HEK293T (cell line): ENCODE results near the gene GBGT1.

Experiments used
- CTCF ChIA-PET: fragments of 350-600 bp; formaldehyde crosslinking; extraction: SDS; loops from one replicate; lab custom pipeline; 2021; ENCODE audit warnings: antibody characterized with exemption, inconsistent platforms; lab: Yijun Ruan, JAX
- POLR2A ChIA-PET: fragments of 350-600 bp; formaldehyde crosslinking; extraction: SDS; loops from one replicate; lab custom pipeline; 2020; ENCODE audit warnings: antibody characterized with exemption, inconsistent platforms; lab: Yijun Ruan, JAX
- DNase-seq: peaks from one replicate; pipeline ENCODE4 v3.0.0; 2012; ENCODE audit warnings: mixed read lengths; ENCODE audit errors: extremely low spot score
- ARNT ChIP-seq: fragments of 450-650 bp; IDR thresholded peaks from 2 replicates; pipeline ENCODE4 v1.6.1; 2017; ENCODE audit warnings: mild to moderate bottlenecking
- BHLHE40 ChIP-seq: fragments of 450-650 bp; IDR thresholded peaks from 2 replicates; pipeline ENCODE4 v1.6.1; 2016; ENCODE audit warnings: mild to moderate bottlenecking, moderate library complexity, borderline replicate concordance
- CTBP1 ChIP-seq: fragments of 450-650 bp; IDR thresholded peaks from 2 replicates; pipeline ENCODE4 v1.6.1; 2016; ENCODE audit warnings: borderline replicate concordance
- ELF4 ChIP-seq: fragments of 450-650 bp; IDR thresholded peaks from 2 replicates; pipeline ENCODE4 v1.6.1; 2017; ENCODE audit warnings: antibody characterized with exemption
- FOXA1 ChIP-seq: fragments of 450-650 bp; IDR thresholded peaks from 2 replicates; pipeline ENCODE4 v1.6.1; 2016; ENCODE audit warnings: mild to moderate bottlenecking
- FOXK2 ChIP-seq: fragments of 450-650 bp; IDR thresholded peaks from 2 replicates; pipeline ENCODE4 v1.6.1; 2016; ENCODE audit warnings: mild to moderate bottlenecking
- FOXM1 ChIP-seq: fragments of 450-650 bp; IDR thresholded peaks from 2 replicates; pipeline ENCODE4 v1.6.1; 2017; ENCODE audit warnings: mild to moderate bottlenecking, borderline replicate concordance
- HDGF ChIP-seq: fragments of 450-650 bp; IDR thresholded peaks from 2 replicates; pipeline ENCODE4 v1.6.1; 2017; ENCODE audit warnings: antibody characterized with exemption, borderline replicate concordance
- L3MBTL2 ChIP-seq: fragments of 450-650 bp; conservative IDR thresholded peaks from 2 replicates; pipeline ENCODE4 v1.6.1; 2016; ENCODE audit warnings: mild to moderate bottlenecking
- LEF1 ChIP-seq: fragments of 450-650 bp; IDR thresholded peaks from 2 replicates; pipeline ENCODE4 v1.6.1; 2017; ENCODE audit warnings: mild to moderate bottlenecking, borderline replicate concordance
- NFRKB ChIP-seq: fragments of 450-650 bp; IDR thresholded peaks from 2 replicates; pipeline ENCODE4 v1.6.1; 2016; ENCODE audit warnings: mild to moderate bottlenecking, moderate library complexity
- PKNOX1 ChIP-seq: fragments of 450-650 bp; IDR thresholded peaks from 2 replicates; pipeline ENCODE4 v1.6.1; 2016
- SP1 ChIP-seq: fragments of 450-650 bp; IDR thresholded peaks from 2 replicates; pipeline ENCODE4 v1.6.1; 2017
- SUZ12 ChIP-seq: fragments of 450-650 bp; IDR thresholded peaks from 2 replicates; pipeline ENCODE4 v1.6.1; 2016; ENCODE audit warnings: mild to moderate bottlenecking
- TARDBP ChIP-seq: fragments of 450-650 bp; IDR thresholded peaks from 2 replicates; pipeline ENCODE4 v1.6.1; 2016
- ZNF384 ChIP-seq: fragments of 450-650 bp; IDR thresholded peaks from 2 replicates; pipeline ENCODE4 v1.6.1; 2016

Gene GBGT1

GRCh38 chr9:133143639-133144141 lies 20.0 kb downstream of the GBGT1 start:
- TF ChIP-seq FOXK2 (no peak), ELF4 (no peak), SUZ12 (no peak), FOXA1 (no peak), PKNOX1 (no peak), BHLHE40 (no peak), TARDBP (no peak)
- ChIA-PET CTCF (interaction anchor here (0.6 to 1.6 kb wide), 18 partner anchors 11 to 198 kb away, joined by 3 to 16 read pairs (median 4); no protein-coding TSS in a partner anchor), POLR2A (interaction anchor here (1.0 to 2.1 kb wide), 2 partner anchors 25 to 113 kb away, joined by 3 to 9 read pairs; partner anchors contain the start of gene GTF3C5)
- DNase-seq, result no peak

- no peak for TF ChIP-seq L3MBTL2
- no peak for TF ChIP-seq ELF4
- TF ChIP-seq SUZ12, result no peak
- TF ChIP-seq CTBP1, result no peak
- TF ChIP-seq FOXM1, result no peak
- TF ChIP-seq LEF1, result no peak
- TF ChIP-seq FOXA1, result no peak
- no peak for TF ChIP-seq ARNT
- no peak for TF ChIP-seq PKNOX1
- no peak for TF ChIP-seq TARDBP
- no peak for TF ChIP-seq HDGF
- TF ChIP-seq SP1, result no peak
- TF ChIP-seq ZNF384, result no peak
- no peak for TF ChIP-seq BHLHE40
- TF ChIP-seq NFRKB, result no peak
- TF ChIP-seq FOXK2, result no peak
- CTCF ChIA-PET, result interaction anchor here (0.6 to 1.6 kb wide), 5 partner anchors 11 to 199 kb away, joined by 3 to 16 read pairs (median 6); no protein-coding TSS in a partner anchor
- POLR2A ChIA-PET, result interaction anchor here (2.1 kb wide), 1 partner anchor 113 kb away, joined by 9 read pairs; the partner anchor contains the start of gene GTF3C5
- no peak for DNase-seq
Measured at GRCh38 chr9:133142684-133143622, 20.8 kb downstream of the GBGT1 start.

DNA sequence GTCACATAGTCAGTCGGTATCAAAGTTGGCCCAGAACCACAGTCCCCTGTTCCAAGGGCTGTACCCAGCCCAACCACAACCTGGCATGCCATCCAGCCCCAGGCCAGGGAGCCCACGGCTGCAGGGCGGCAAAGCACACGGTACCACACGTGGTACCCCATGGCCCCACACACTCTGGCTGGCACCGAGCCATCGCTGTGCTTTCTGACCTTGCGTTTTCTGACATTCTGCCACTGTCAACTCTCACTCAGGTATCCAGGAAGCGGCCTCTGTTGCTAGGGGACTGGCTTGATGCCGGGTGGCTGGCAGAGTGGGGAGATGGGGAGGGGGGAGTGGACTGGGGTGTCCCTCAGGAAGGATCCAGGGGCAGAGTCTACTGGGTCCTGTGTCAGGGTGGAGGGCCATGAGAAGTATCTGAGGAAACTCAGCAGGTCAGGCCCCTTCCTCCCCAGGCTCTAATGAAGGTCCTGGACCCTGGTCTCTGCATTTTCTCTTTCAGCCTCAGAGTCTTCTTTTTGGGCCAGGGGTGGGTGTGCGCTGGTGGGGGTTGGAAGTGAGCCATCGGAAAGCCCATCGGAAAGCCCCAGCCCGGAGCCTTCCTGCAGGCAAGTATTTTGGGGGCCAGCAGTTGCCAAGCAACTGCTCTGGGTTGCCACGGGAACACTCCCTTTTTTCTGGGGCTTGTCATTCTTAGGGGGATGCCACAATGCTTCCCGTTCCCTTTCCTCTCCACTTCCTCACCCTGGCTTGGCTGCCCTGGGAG lies 21.7 kb downstream of the GBGT1 start:
- CTCF ChIA-PET, result no interaction called here
- POLR2A ChIA-PET, result no interaction called here
- TF ChIP-seq FOXK2, result no peak
- no peak for TF ChIP-seq LEF1
- no peak for TF ChIP-seq FOXM1
- no peak for TF ChIP-seq SP1
- no peak for TF ChIP-seq ZNF384
- no peak for TF ChIP-seq L3MBTL2
- TF ChIP-seq NFRKB, result no peak
- TF ChIP-seq TARDBP, result no peak
- no peak for TF ChIP-seq PKNOX1
- TF ChIP-seq SUZ12, result no peak
- TF ChIP-seq CTBP1, result no peak
- TF ChIP-seq HDGF, result no peak
- DNase-seq, result no peak

DNA sequence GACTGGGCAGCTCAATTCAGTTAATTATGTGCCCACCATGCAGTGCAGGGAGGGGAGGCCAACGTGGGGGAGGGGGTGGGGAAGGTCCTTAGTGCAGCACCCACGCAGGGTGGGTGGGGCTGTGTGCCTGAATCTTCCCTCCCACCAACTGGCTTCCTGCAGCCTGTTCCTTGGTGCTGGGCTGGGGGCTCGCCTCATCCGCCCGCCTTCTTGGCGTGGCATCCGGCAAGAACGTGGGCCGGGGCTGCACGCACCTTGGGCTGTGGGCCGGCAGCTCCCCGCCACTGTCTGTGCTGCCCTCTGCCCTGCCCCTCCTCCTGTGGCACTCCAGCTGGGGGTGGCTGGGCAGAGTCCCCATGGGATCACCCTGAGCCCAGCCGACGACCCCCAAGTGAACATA lies 23.1 kb downstream of the GBGT1 start:
- ChIA-PET CTCF (interaction anchor here (0.5 kb wide), 1 partner anchor 45 kb away, joined by 4 read pairs; no protein-coding TSS in a partner anchor), POLR2A (no interaction called here)
- no peak for DNase-seq
- TF ChIP-seq FOXA1 (no peak), NFRKB (no peak), FOXK2 (no peak), ZNF384 (no peak), LEF1 (no peak), BHLHE40 (no peak), PKNOX1 (no peak)

- CTCF ChIA-PET, result no interaction called here
Measured at GRCh38 chr9:133140174-133140505, 23.6 kb downstream of the GBGT1 start.

More at GRCh38 chr9:133140174-133140505, 23.6 kb downstream of the GBGT1 start:
- TF ChIP-seq TARDBP (no peak), HDGF (no peak), NFRKB (no peak), LEF1 (no peak), SP1 (no peak), PKNOX1 (no peak), ARNT (no peak), BHLHE40 (no peak), CTBP1 (no peak)
- POLR2A ChIA-PET, result no interaction called here
- DNase-seq, result no peak
